Stimulated activated CD4-positive, alpha-beta T cell treated with anti-CD3 and anti-CD28 coated beads, Interleukin-12 subunit alpha, Interleukin-12 subunit beta, amount 100 ng/mL, for 4 hours (primary cell): Measurements from ENCODE around the gene ZNF287.
"Not testable (repeated sequence)": the region's sequence is repeated elsewhere in the genome, so short reads cannot be mapped to it uniquely, and the experiment has no call there.

Source experiments
- DNase-seq: peaks from one replicate; pipeline ENCODE4 v3.0.0-alpha.2; 2020

Gene ZNF287

DNA sequence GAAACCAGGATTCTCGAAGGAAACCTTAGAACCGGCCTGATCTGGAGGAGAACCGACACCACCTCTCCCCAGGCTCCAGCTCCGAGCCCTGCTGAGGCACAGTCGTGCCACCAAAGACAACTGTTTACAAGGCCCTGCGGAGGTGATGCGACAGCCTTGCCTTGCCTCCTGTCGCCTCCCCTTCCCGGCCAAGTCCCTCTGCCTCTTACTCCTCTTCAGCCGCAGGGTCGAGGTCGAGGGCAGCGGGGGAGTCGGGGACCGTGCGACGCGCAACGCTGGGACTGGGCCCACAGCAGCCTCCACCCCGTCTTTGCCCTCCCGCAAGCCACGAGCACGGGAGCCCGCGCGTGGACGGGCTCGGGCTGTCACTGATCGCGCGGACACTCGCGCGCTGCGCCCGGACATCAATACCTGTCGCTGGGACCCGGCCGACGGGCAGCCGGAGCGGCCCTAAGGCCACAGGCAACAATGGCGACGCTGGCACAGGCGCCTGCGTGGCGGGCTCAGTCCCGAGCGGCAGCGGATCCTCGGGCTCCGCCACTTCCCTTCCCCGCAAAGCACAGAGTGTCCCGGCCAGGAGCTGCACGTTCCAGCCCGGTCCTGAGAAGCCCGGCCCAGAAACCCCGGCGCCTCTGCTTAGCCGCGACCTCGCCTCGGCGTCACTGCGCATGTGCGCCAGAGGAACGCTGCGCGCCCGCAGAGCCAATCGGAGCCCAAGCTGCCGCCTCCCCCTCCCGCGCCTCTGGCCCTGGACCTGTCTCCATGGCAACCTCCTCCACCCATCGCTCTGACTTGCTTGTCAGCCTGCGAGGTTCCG is at the start of gene ZNF287:
ZNF287 (minus strand) TSS at position 664 of the 817 bp plus-strand sequence. CDS start 1,473 bp downstream, outside the sequence.
- peak; percentile 91 for DNase-seq

DNA sequence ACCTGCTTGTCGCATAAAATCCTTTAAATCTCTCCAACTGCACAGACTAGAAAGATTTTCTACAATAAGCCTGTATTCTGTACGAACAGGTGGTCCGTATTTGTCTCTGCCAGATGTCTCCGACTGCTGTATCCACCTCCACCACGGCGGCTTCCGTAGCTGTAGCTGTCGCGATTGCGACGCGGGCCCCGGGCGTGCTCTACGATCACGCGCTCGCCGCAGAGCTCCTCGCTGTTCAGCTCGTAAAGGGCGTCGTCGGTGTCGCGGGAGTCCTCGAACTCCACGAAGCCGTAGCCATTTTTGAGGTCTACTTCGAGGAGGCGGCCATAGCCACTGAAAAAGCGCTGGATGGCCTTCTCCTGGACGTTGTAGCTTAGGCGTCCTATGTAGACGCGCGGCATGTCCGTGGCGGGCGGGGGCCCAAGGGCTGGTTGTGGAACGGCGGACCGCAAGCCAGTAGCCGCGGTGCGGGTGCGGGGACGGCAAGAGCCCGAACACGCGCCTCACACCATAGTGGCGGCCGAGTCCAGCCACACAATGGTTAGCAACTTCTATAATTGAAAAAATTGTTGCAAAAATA is 48.6 kb upstream of the ZNF287 start:
- DNase-seq = no peak

DNA sequence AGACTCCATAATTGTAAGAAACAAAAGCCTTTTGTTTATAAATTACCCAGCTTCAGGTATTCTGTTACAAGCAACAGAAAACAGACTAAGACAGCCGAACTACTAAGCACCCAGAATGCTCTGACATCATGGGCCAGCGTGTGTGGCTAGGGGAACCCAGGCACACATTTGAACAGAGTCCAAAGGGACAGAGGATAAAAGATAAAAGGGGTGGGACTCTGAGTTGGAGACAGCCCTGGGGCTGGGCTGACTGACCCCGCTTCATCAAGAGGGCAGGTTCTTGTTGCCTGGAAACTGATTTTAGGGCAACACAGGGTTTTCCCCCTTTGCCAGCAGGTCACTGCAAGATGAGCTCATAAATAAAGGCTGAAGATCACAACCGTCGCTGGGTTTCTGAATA is 30.5 kb upstream of the ZNF287 start:
- no peak for DNase-seq

DNA sequence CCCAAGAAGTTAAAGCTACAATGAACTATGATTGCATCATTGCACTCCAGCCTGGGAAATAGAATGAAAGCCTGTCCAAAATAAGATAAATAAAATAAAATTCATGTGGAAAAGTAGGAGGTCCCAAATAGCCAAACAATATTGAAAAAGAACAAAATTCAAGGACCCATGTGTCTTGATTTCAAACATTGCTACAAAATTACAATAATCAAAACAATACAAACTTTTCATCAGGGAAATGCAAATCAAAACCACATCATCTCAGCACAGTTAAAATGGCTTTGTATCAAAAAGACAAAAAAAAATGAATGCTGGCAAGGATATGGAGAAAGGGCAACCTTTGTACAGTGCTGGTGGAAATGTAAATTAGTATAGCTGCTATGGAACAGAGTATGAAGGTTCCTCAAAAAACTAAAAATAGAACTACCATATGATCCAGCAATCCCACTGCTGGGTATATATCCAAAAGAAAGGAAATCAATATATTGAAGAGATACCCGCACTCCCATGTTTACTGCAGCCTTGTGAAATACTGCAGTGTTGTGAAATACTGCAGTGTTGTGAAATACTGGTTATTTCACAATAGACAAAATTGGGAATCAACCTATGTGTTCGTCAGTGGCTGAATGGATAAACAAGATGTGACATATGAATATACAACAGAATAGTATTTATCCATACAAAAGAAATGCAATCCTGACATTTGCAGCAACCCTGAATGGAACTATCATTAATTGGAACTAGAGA is 24.5 kb upstream of the ZNF287 start:
- DNase-seq = no peak

DNA sequence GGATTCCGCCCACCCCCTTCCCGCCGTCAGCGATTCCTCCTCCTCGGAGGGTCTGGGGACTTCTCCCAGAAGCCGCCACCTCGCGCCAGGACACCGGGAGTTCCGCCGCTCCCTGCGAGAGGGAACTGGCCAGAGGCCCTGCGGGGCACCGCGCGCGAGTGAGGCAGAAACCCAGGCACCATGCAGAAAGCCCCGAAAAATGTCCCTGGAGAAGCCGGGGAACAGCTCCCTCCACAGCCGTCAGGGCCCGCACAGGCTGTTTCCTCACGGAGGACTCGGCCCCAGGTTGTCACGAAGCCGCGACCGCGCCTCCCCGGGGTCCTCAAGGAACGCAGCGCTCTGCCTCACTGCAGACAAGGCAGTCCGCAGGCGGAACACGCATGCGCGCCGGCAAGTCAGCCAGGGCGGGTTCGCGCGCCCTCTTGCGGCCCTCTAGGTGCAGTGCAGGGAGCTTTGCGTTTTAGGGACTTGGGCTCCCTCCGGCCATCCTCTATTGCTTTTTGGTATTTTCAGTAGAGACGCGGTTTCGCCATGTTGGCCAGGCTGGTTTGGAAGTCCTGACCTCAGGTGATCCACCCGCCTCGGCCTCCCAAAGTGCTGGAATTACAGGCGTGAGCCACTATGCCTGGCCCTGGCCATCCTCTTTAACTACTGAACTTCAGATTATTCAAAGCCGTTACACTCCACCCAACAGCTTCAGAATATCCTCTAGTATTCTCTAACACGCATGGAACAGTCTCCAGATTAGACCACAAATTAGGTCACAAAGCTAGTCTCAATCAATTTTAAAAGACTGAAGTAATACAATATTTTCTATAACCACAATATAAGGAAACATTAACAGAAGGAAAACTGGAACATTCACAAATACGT is 20.3 kb upstream of the ZNF287 start:
- DNase-seq = peak; percentile 91

DNA sequence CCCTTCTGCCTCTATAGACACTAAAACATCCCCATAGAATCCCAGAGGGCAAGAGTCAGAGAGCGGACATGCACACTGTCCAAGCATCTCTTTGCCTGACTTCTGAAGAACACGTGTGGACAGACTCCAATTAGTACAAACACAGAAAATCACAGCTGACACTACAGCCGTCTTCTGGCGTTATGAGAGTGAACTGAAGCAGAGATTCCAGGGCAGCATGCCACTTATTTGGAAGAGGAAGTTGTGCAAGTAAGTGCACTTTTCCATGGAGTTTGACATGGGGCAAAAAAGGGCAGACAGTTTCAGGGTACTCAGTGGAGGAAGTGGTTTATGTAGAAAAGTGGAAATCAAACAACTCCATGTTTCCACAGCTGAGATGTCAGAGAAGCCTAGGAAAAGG is 16.8 kb upstream of the ZNF287 start:
- no peak for DNase-seq

DNA sequence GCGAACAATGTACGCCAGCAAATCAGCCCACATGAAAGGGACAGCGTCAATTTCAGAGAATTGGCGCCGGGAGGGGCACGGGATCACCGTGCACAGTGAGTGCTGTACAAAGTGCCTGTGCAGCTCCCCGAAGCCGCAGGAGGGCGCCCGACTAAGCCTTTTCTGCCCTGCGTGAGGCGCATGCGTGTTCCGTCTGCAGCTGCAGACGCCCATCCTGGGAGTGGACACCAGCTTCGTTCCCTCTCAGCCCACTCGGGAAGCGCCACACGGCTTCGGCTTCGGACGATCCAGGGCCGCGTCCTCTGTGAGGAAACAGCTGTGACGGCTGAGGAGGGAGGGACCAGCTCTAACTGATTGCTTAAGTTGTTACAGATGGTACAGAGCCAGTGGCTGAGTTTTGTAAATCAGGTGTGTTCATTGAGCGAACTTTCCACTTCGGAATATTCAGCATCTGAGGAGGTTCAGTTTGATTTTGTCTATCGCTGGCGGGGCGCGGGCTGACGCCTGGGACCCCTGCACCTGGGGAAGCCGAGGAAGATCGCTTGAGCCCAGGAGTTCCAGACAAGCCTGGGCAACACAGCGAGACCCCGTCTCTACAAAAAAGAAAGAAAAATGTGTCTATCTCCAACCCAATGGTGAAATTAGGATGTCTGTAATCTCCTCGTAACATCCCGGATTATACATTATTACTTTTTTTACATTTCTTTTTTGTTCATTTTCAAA is 15.4 kb upstream of the ZNF287 start:
- peak; percentile 90 for DNase-seq

DNA sequence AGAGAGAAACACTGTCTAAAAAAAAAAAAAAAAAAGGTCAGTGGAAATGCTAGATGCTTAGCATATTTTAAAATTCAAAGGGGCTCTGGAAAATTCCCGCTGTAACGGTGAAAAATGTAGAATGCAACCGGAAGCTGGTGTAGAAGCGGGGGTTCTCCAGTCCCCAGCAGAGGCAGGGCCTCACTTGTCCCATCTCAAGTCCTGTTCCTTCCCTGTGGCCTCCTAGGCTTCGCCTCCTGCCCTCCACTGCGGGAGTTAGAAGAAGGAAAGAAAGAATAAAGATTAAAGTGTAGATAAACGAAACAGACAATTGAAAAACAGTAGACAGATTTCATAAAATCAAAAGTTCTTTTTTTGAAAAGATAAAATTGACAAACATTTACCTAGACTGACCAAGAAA is 14.8 kb upstream of the ZNF287 start:
- no peak for DNase-seq

DNA sequence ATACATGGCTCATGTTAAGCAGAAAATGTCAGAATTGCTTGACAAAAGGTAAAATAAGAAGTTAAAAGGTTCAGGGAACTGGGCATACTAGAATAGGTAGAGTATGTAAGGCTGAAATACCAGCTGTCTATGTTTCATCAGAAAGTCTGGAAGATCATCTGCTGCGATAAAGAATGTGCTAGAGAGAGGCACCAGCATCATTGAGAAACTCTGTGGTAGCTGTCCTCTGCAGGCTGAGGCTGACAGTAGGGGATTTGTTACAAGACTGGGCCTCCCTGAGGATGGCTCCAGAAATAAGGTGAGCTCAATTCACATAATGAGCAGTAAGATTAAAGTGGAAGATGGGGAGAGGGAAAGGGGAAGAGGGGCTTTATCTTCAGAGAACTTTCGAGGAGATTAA is 4.5 kb upstream of the ZNF287 start:
- DNase-seq = no peak

DNA sequence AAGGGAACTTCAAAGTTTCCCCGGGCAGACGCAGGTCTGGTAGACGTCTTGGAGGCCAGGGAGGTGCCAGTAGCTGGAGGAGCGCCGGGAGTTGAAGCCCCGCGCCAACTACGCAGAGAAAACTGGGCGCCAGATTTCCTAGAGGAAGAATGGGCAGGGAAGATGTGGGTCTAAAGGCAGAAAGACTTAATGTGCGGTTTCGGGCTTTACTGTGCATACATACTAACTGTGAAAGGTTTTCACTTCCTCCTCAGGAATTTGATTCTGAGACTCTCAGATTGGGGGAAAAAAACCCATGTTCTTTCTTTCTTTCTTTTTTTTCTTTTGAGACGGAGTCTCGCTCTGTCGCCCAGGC is 331 bp upstream of the ZNF287 start:
- no peak for DNase-seq

DNA sequence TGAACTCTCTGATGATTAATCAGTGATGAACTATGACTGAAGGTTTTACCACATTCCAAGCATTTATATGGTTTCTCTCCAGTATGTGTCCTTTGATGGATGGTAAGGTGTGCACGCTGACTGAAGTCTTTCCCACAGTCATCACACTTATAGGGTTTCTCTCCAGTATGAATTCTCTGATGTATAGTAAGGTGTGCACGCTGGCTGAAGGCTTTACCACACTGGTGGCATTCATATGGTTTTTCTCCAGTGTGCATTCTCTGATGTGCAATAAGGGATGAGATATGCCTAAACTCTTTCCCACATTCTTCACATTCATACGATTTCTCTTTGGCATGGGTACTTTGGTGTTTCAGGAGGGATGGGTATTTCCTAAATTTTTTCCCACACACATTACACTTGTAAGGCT is 16.4 kb downstream of the ZNF287 start:
- no peak for DNase-seq

DNA sequence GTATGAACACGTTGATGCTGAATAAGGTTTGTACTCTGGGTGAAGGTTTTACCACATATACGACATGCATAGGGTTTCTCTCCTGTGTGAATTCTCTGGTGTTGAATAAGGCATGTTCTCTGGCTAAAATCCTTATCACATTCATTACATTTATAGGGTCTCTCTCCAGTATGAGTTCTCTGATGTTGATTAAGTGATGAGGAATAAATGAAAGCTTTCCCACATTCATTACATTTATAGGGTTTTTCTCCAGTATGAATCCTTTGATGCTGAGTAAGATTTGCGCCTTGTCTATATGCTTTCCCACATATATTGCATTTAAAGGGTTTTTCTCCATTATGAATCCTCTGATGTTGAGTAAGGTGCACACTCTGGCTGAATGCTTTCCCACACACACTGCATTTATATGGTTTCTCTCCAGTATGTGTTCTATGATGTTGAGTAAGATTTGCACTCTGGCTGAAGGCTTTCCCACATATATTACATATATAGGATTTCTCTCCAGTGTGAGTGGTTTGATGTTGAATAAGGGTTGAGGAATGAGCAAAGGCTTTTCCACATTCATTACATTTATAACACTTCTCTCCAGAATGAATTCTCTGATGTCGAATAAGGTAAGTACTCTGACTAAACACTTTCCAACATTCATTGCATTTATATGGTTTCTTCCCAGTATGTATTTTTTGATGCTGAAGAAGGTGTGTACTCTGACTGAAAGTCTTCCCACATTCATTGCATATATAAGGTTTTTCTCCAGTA is 16.9 kb downstream of the ZNF287 start:
- DNase-seq = no peak

DNA sequence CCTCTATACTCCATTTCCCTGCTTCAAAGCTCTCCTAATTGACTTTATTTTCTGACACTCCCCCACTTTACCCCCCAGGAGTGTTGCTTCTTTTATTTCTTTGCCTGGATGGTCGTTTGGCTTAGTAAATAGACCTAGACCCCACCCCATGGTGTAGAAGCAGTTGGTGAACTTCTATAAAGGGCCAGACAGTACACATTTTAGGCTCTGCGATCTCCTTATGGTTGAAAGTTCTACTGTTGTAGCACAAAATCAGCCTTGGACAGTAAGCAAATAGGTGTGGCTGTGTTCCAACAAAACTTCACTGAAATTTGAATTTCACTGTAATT is 31.9 kb downstream of the ZNF287 start:
- DNase-seq = no peak

DNA sequence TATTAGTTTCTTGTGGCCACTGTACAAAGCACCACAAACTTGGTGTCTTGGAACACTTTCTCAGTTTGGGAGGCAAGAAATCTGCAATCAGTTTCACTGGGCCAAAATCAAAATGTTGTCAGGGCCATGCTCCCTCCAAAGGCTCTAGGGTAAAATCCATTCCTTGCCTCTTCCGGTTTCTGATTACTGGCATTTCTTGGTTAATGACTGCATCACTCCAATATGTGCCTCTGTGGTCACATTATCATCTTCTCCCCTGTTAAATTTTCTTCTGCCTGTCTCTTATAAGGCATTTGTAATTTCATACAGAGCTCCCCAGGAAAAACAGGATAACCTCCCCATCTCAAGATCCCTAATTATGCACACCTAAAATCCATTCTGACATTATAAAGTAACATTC is 34.8 kb downstream of the ZNF287 start:
- no peak for DNase-seq

DNA sequence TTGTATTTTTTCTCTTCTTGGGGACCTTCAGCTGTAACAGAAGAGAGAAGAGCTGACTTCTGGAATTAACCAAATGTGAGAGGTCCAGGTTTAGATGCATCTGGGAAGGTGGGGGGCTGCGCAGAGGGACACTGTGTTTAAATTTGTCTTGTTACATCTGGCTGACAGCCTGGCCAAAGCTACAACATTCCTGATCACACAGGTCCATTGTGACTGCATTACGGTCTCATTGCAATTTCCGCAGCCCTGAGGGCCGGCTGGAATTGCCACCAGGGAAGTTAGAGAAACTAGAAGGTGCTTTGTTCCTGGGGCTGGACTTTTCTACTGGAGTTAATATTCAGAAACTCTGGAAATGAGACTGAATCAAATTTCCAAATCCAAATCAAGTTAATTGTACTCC is 39.1 kb downstream of the ZNF287 start:
- DNase-seq = no peak

DNA sequence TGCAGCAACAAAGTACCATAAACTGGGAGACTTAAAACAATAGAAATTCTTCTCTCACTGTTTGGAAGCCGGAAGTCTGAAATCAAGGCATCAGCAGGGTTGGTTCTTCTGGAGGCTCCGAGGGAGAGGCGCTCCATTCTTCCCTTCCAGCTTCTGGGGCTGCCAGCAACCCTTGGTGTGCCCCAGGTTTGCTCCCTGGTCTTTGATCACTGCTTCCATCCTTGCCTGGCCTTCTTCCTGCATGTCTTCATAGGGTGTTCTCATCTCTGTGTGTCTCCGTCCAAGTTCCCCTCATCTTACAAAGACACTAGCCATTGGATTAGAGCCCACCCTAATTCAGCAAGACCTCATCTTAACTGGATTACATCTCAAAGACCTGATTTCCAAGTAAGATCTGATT is 41.7 kb downstream of the ZNF287 start:
- DNase-seq = no peak

DNA sequence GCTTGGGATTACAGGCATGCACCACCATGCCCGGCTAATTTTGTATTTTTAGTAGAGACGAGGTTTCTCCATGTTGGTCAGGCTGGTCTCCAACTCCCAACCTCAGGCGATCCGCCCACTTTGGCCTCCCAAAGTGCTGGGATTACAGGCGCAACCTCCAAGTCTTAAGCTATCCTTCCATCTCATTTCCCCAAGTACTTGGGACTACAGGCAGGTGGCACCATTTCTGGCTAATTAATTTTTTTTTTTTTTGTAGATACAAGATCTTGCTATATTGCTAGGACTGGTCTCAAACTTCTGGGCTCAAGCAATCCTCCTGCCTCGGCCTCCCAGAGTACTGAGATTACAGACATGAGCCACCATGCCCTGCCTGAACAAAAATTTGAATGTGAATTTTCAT is 43.4 kb downstream of the ZNF287 start:
- DNase-seq = not testable (repeated sequence)

DNA sequence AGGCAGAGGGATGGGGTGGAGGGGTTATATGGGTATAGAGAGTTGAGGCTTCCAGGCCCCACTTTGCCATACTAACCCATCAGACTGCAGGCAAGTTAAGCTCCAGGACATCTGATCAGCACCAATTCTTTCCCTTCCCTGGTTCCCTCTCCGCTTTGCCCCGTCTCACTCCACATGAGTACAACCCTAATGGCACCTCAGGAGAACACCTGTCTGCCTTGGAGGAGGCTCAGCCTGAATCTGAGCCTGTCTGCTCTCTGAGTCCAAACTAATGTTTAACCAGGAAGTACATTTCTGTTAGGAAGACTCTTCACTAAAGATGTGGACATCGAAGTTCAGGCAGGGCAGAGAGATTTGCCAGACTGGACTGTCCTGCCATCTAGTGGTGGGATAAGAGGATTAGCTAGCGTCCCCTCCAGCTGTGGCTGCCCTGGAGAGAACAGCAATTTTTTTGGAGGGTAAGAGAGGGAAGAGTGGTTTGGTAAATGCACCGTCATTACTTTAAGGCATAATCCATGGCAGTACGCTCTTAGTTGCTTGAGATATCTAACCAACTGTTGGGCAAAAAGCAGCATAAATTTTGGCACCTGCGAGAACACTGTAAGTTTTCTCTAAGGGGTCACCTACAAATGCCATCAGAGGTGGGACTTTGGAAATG is 47.8 kb downstream of the ZNF287 start:
- DNase-seq = peak; percentile 47

DNA sequence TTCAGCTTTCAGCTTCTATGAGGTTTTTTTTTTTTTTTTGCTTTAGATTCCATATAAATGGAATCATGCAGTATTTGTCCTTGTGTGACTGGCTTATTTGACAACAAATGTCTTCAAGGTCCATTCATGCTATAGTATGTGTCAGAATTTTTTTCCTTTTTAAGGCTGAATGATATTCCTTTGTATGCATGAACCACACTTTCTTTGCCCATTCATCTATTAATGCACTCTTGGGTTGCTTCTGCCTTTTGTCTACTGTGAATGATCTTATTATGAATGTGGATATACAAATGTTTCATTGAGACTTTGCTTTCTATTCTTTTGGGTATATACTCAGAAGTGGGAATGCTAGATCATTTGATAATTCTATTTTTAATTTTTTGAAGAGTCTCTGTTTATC is 50.0 kb downstream of the ZNF287 start:
- DNase-seq = no peak

DNA sequence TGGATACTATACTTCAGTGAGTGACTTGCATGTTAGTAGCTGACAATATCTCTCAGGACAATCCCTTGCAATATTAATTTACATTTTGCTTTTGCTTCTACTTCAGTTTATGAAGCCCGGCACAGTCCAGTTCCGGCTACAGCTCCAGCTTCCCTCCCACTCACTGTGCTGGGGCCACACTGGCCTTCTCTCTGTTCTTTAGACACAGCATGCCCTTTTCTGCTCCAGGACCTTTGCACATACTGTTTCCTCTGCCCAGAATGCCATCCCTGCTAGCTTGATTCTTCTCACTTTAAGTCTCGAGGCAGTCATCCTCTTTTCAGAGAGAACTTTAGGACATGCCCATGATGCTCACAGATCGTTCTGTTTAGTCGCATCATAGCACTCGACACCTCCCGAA is 51.5 kb downstream of the ZNF287 start:
- DNase-seq = no peak

DNA sequence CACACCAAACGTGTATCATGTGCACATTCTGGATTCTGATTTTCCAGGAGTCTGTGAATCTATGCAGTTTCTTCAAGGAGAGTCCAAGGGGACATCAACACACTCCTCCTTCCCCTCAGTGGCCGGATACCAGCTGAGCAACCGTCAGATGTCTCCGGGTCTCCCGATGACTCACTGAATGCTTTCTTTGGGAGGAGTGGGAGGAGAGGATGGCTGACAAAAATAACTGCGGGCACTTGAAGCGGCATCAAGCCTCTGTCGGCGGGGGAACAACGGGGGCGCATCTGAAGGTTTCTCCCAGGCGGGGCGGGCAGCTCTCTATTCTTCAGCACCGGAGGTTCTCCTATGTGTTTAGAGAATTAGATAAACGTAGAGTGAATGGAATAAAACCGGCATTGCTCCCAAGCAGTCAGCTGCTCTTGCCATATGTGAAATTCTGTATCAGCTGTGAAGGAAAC is 52.4 kb downstream of the ZNF287 start:
- no peak for DNase-seq
